Lower leg skin (tissue), 3 donors: ENCODE measurements around the gene ABLIM3.

Experiments used
- POLR2A ChIP-seq, 2 donors: fragments of 450-650 bp; IDR thresholded peaks; one replicate each; pipeline ENCODE4 v1.6.1; 2016 to 2017; ENCODE audit warnings: antibody characterized with exemption in 2 of 2, mild to moderate bottlenecking in 1 of 2, moderate library complexity in 1 of 2
- TF ChIP-seq, protein P1 (sequence below), 3 donors: fragments of 450-650 bp; IDR thresholded peaks; one replicate each; pipeline ENCODE4 v1.5.1; 2016; ENCODE audit warnings: antibody characterized with exemption in 3 of 3, mild to moderate bottlenecking in 3 of 3, moderate library complexity in 2 of 3

DNA sequence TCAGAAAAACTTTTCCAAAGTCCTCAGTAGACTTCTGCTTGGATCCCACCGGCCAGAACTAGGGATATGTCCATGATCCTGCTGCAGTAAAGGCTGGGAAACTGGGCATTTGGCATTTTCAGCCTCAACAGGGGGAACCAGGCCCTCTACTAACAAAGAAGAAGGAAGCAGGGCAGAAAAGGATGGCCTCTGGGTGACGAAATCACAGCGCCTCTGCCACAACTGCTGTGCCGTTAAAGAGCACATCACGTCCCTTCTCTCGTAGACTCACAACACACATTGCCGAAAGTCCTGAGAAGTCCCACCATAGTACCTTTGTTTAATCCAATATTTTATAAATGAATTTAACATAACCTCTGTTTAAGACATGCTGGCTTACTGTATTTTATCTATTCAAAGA, 120.0 kb downstream of the ABLIM3 start:
- TF ChIP-seq, protein P1, sequence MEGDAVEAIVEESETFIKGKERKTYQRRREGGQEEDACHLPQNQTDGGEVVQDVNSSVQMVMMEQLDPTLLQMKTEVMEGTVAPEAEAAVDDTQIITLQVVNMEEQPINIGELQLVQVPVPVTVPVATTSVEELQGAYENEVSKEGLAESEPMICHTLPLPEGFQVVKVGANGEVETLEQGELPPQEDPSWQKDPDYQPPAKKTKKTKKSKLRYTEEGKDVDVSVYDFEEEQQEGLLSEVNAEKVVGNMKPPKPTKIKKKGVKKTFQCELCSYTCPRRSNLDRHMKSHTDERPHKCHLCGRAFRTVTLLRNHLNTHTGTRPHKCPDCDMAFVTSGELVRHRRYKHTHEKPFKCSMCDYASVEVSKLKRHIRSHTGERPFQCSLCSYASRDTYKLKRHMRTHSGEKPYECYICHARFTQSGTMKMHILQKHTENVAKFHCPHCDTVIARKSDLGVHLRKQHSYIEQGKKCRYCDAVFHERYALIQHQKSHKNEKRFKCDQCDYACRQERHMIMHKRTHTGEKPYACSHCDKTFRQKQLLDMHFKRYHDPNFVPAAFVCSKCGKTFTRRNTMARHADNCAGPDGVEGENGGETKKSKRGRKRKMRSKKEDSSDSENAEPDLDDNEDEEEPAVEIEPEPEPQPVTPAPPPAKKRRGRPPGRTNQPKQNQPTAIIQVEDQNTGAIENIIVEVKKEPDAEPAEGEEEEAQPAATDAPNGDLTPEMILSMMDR (IDR thresholded peaks at IDR 0.05) = no peak
- no peak for TF ChIP-seq POLR2A (IDR thresholded peaks at IDR 0.05)
